ENCODE data around the gene CKB.
"Not testable (repeated sequence)": the region's sequence is repeated elsewhere in the genome, so short reads cannot be mapped to it uniquely, and the experiment has no call there.

Gene CKB

DNA sequence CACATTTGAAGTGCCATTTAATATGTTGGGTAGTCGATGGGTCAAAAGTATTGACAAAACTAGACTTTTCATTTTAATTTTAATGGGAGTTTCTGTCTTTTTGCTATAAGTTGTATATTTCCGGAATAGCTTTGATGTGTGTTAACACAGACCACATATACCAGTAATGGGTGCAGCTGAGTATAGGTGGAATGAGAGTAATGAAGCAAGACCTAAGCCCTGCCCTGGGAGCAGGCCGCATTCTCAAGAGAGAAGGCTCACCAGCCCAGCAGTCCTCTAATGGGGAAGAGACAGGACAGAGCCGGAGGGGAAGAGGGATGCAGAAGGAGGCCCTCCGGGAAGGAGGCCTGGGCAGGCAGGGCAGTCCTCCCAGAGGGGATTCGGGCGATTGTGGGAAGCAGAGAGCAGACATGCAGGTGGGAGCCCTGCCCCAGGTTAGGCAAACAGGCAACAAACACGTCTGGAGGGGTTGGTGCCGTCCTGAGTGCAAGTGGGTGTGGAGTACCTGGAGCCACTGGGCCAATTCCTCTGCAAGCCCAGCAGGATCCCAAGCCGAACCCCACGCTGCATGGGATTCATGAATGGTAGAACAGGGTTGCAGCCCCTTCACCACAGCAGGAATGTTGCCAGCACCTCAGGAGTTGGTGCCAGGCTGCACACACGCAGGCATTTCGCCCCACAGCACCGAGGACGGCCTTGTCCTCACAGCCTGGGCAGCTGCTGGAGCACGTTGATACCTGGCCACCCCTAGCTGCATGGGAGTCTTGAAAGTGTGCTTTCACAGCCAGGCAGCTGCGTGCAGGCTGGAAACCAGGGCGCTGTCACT is 7.8 kb downstream of the CKB start:
- no peak for DNase-seq (ENCODE audit: low read depth in 1 of 2, low spot score in 1 of 2)

DNA sequence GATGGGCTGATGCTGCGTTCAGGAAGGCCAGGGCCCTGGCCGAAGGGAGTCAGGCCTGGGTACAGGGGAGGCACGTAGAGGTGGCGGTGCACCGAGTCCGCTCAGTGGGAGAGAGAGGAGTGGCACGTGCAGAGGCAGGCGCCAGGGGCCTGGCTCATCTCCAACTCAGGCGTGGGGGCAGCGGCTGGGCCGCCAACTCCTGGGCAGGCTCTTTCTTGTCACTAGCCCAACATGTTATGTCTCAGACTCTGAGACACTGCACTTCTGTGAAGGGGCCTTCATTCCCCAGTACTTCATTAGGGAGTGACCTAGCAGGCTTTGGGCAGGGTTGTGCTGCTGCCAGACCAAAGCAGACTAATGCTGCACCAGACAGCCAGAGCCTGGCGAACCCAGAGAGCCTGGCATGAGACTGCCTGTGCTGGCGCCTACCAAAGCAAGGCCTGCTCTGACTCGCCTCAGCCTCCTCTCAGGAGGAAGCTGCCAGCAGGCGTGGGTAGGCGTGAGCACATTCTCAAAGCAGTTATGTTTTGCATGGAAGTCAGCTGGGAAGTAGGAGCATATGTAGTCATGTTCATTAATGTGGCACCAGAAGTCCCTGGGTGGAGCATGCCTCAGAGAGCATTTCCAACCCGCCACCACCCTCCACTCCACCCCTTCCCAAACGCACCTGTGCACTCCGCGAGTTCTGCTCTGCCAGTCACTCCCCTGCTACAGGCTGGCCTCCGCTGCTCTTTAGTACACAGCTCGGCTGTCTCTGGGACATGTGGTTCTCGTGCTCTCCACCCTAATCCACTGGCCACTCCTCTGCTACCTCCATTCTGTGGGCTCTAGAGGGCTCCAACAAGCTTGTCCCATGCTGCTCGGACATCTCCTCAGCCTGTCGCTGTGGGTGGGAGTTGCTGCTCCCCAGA is 9.7 kb downstream of the CKB start:
- no peak for DNase-seq (ENCODE audit: low read depth in 1 of 2, low spot score in 1 of 2)

DNA sequence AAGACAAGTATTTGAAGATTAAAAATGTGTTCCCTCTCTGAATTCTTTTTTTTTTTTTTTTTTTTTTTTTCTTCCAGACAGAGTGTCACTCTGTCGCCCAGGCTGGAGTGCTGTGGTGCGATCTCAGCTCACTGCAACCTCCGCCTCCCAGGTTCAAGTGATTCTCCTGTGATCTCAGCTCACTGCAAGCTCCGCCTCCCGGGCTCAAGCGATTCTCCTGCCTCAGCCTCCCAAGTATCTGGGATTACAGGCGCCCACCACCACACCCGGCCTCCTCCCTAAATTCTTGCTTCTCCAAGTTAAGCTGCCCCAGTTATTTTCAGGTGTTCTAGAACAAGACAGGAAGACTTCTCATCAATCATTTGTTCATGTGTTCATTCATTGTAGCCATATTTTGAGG is 10.4 kb downstream of the CKB start:
- not testable (repeated sequence) for DNase-seq (ENCODE audit: low read depth in 1 of 2, low spot score in 1 of 2)

DNA sequence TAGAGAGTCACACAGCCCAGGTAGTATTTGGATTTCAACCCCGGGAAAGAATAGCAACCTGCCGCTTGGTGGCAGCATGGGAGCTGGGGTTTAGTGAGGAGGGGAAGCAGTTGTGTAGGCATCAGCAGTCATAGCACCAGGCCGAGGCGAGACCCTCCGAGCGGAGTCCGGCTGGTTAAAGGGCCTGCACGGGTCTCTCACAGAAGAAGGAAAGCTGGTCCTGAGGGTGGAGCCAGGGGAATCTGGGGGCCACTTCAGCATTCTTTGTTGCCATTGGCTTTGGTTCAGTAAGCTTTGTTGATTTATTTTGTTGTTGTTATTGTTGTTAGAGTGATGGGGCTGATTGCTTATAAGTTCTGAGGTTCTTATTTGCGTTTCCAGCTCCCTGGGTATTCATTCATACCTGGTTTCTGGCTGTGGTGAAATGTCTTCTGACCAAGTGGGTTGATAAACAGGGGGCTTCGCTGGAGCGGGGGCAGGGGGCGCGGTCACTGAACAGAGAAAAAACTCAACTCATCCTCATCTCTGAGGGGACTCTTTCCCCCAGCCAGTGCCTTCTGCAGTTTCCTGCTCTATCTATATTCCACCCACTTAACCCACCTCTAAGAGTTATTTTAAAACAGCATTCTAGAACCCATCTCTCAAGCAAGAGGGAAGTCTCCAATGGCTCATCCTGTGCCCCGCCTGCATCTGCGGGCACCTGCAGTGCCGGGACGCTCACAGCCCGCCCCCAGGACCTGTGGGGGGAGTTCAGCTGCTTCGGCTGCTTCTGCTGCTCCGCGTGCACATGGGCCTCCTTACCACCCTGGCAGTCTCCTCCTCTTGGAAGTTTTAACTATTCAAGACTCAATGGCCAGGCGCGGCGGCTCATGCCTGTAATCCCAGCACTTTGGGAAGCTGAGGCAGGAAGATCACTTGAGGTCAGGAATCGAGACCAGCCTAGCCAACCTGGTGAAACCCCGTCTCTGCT is 11.6 kb downstream of the CKB start:
- no peak for DNase-seq (ENCODE audit: low read depth in 1 of 2, low spot score in 1 of 2)

DNA sequence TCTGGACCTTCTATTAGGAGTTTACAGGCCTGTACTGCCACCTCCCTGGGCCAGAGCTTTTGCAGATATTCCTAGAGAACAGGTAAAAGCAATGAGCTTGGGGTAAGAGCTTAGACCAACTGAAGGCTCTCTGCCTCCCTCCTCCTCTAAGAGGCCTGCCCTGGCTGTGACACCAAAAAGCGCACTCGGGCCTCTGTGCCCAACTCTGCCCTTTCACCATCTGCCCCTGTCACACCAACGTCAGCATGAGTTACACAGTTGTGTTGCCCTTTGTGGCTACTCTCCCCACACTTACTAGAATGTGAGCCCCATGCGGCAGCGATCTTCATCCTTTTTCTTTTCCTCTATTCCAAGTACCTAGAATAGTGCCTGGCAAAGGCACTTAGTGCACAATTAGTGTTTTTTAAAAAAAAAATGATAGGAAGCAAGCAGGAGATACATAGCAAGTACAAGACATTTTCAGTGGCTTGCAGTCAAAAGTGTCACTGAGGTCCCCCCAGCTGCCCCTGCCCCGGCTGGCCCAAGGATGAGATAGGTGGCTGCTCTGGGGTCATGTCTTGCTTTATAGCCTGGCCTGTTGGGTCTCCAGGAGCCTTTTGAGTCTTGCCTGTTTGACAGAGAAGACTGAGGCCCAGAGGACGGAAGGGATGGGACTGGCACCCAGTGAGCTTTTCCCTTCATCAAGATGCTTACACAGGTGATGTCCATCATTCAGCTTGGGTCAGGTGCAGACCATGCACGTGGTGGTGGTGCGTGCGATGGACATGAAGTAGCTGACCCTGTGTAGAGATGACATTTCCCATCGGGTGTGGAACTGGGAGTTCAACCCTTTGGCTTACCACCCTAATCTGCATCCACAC is 12.5 kb downstream of the CKB start:
- no peak for DNase-seq (ENCODE audit: low read depth in 1 of 2, low spot score in 1 of 2)

DNA sequence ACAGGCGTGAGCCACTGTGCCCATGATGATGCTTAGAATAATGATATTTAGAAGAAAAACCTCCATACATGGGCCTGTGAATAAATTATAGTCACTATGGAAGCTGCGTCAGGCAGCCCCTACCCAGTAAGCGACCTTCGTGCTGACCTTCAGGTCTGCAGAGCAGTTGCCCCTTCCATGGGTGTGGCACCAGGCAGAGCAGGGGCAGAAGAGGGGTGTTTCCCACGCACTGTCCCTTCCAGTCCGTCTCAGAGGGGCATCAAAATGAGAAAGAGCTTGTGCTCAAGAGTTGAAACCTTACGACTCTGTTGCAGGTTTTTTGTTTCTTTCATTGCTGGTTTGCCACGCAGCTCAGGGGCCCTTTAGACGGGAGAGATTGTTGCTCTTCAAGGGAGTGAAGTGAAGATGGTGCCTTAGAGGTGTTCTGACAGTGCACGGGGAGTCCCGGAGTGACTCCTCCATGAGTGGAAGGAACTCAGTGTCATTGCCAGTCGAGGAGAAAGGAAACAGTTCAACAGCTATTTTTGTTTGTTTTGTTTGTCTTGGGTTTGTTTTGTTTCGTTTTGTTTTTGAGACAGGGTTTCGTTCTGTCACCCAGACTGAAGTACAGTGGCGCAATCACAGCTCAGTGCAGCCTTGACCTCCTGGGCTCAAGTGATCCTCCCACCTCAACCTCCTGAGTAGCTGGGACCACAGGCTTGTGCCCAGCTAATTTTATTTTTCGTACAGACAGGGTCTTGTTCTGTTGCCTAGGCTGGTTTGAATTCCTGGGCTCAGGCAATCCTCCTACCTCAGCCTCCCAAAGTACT is 13.9 kb downstream of the CKB start:
- DNase-seq (ENCODE audit: low read depth in 1 of 2, low spot score in 1 of 2): no peak

DNA sequence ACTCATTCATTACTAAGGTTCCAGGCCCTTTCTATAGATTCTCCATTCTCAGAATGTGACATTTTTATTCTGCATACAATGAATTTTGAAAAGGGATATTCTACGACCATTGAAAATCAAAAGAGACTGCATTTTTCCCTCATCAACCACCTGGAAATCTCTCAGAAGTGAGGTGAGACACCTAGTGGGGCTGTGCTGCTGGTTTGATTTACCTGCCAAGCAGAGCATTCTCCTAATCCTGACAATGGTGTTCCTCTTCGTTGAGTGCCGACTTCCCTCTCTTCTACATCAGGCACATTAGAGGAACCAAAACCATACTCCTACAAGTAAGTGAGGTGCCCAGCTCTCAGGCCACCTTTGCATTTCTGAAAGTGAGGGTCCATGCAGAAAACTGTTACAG is 14.9 kb downstream of the CKB start:
- no peak for DNase-seq (ENCODE audit: low read depth in 1 of 2, low spot score in 1 of 2)

DNA sequence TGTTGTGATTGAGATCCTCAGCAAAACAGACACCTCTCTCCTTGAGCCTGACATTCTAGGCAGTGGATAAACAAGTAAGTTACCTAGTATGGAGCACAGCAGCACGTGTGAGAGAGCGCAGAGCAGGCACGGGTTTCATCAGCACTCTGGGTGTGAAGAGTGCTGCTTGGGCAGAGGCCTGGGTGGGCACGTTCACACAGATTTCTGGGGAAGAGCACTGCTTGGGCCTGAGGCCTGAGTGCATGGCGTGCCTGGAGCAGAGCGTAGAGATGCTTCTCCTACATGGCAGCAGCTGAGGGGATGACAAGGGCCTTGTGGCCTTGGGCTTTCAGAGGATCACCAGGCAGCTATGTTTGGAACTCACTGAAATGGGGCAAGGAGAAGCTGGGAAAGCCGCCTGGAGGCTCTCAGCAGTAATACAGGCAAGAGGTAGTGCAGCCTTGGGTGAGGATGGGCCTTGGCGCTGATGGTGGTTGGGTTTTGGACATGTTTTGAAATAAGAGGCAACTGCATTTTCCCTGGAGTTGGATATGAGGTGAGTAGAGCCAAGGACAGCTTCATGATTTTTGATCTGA is 17.6 kb downstream of the CKB start:
- DNase-seq (ENCODE audit: low read depth in 1 of 2, low spot score in 1 of 2): no peak

DNA sequence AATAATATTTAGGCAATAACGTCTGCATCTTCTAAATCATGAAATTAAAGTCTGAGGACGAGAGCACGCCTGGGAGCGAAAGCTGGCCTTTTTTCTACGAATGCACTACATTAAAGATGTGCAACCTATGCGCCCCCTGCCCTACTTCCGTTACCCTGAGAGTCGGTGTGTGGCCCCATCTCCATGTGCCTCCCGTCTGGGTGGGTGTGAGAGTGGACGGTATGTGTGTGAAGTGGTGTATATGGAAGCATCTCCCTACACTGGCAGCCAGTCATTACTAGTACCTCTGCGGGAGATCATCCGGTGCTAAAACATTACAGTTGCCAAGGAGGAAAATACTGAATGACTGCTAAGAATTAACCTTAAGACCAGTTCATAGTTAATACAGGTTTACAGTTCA is 19.3 kb downstream of the CKB start:
- DNase-seq (ENCODE audit: low read depth in 1 of 2, low spot score in 1 of 2): no peak

DNA sequence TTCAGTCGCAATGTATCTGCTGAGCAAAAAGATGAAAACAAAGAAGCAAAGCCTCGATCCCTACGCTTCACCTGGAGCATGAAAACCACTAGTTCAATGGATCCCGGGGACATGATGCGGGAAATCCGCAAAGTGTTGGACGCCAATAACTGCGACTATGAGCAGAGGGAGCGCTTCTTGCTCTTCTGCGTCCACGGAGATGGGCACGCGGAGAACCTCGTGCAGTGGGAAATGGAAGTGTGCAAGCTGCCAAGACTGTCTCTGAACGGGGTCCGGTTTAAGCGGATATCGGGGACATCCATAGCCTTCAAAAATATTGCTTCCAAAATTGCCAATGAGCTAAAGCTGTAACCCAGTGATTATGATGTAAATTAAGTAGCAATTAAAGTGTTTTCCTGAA is 19.8 kb downstream of the CKB start:
- no peak for DNase-seq (ENCODE audit: low read depth in 1 of 2, low spot score in 1 of 2)

DNA sequence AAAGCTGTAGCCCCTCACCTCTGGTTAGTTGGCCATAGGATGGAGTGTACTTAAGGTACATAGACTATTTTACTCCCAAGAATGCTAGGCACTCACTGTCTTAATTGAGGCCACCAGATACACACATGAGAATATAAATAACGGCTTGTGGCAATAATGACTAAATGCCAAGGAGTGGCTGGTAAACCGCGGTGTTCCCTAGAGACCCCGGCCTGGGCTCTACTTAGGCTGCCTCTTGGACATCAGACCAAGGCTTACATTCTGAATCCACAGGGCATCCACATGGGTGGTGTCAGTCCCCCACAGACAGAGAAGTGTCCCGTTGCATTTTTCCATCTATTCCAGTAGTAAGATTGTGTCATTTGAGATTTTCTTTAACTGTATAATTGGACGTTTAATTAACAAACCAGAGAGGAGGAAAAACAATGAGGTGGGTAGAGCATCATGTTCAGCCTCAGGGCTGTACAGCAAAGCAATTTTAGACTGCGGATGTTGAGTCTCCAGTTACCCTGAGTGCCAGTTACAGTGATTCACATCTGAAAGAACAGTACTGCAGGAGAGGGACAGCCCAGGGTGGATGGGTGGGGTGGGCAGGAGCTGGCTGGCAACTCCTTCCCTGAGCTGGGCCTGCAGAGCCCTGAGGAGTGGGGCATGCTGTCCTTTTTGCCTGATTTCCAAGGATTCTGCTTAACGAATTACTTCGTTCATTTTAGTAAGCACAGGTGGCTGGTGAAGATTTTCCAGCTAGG is 20.5 kb downstream of the CKB start:
- no peak for DNase-seq (ENCODE audit: low read depth in 1 of 2, low spot score in 1 of 2)

DNA sequence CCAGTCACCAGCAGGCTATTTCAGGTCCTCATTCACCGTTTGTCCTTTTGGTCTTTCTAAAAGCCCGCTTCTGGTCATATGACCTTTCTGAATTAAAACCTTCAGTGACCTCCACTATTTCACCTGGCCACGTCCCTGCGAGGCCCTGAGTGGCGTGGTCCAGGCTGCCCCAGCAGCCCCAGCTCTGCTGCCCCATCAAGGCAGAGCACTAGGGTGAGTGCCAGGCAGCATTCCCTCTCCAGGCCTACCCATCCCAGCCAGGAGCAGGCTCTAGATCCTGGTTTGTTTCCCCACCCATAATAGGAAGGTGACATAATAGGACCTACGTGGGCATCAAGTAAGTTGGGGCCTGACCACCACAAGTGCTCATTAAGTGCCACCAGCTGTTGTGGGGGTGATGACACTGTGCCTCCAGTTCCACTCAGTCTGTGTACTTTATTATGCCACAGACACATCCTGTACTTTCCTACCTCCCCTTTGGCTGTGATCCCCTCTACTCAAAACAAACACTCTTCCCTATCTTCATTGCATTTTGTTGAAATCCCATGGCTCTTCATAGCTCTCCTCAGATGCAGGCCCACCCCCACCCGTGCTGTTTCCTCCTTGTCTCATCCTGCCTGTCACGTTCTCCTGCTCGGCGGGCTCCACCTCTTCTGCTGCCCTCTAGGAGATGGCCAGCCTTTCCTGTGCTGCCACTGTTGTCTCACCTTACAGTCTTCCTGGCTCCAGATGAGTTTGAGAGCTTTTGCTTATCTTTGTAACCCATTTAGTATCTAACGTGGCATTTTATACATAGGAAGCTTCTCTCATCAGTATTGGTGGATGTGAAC is 21.4 kb downstream of the CKB start:
- no peak for DNase-seq (ENCODE audit: low read depth in 1 of 2, low spot score in 1 of 2)

DNA sequence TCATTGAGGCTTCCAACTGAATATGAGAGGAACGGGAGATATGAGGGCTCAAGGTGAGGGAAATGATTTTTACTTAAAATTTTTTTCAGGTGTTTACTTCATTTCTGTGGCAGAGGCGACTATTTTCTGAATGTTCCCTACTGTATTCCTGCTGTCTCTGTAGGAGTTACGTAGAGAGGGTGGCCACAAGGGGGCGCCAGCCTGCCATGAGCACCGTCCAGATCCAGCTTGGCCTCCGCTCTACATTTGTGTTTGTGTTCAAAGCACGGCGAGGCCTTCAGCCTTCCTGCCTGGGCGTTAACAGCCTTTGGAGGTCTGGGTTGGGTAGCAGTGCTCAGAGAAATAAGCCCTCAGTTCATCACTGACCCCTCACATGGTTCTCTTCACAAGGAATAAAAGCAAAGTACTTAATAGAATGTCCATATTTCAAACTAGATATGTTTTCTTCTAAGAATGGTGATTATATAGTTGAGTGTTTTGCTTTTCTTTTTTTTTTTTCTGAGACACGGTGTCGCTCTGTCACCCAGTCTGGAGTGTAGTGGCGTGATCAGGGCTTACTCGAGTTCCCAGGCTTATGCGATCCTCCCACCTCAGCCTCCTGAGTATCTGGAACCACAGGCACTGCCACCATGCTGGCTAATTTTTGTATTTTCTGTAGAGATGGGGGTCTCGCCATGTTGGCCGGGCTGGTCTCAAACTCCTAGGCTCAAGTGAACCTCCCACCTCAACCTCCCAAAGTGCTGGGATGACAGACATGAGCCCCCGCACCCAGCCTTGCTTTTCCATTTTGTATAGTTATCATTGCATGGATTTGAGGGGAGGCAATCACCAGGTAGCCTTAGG is 22.3 kb downstream of the CKB start:
- DNase-seq (ENCODE audit: low read depth in 1 of 2, low spot score in 1 of 2): peak; percentile 58

DNA sequence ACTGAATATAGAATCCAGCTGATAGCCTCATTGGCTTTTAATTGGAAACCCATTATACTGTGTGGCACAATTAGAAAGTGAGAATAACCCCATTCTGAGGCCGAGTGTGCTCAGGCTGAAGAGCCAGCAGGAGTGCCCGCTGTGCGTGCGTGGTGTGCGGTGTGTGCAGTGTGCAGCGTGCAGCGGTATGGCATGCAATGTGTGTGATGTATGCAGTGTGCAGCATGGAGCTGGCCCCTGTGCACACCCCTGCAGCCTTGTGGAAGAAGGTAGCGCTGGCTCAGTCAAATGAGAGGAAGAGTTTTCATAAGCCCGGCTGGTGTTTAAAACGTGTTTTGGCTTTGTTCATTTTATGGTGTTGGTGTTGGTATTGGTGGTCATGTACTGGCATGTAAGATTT is 22.9 kb downstream of the CKB start:
- DNase-seq (ENCODE audit: low read depth in 1 of 2, low spot score in 1 of 2): no peak

DNA sequence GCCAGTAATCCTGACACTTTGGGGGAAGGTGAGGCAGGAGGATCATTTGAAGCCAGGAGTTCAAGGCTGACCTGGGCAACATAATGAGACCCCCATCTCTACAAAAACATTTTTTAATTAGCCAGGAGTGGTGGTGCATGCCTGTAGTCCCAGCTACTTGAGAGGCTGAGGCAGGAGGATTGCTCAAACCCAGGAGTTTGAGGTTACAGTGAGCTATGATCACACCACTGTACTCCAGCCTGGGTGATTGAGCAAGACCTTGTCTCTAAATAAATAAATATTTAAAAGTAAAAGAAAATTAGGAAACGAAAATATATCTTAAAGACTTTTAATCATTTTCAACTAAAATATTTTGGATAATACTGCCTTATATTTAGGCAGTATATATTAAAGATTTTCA is 25.9 kb downstream of the CKB start:
- no peak for DNase-seq (ENCODE audit: low read depth in 1 of 2, low spot score in 1 of 2)

DNA sequence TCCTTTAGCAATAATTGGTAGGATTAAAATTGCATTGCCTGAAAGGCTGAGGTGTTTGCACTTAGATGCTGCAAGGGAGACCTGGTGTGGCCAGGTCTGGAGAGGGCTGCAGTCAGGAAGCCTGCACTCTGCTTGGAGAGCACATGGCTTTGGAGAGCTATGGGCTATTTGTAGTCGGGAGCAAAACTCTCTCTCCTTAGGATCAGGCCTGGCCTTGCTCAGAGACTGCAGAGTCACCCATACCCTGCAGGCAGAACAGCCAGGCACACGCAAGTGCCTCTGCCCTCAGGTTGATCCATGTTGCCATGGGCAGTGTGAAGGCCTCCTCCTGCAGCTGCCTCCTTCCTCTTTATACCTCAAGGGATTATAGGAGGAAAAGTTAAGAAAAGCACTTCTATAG is 26.8 kb downstream of the CKB start:
- no peak for DNase-seq (ENCODE audit: low read depth in 1 of 2, low spot score in 1 of 2)

Data from activated CD4-positive, alpha-beta T cell treated with anti-CD3 and anti-CD28 coated beads, Interleukin-2, amount 50 U/mL, for 24 hours (primary cell).